Raji (cell line): ENCODE results near the gene OR9Q2.
"Not testable (repeated sequence)": the region's sequence is repeated elsewhere in the genome, so short reads cannot be mapped to it uniquely, and the experiment has no call there.

Experiments used
- POLR2A ChIP-seq: IDR thresholded peaks from 2 replicates; pipeline ENCODE4 v1.6.1; 2011; ENCODE audit warnings: low read depth, low read length, control low read depth; ENCODE audit not compliant: insufficient read depth

Gene OR9Q2

GRCh38 chr11:58188770-58189169 is at the start of gene OR9Q2:
TSS of gene OR9Q2 (plus strand) at chr11:58189070. CDS start at chr11:58190491, 1,421 bp downstream.
- no peak for TF ChIP-seq POLR2A

GRCh38 chr11:58142761-58143160 is 46.1 kb upstream of the OR9Q2 start:
- TF ChIP-seq POLR2A = no peak

- no peak for TF ChIP-seq POLR2A
Measured at GRCh38 chr11:58152781-58153180, 36.1 kb upstream of the OR9Q2 start.

- no peak for TF ChIP-seq POLR2A
Measured at GRCh38 chr11:58164389-58164788, 24.5 kb upstream of the OR9Q2 start.

- TF ChIP-seq POLR2A = no peak
Measured at GRCh38 chr11:58164990-58165389, 23.9 kb upstream of the OR9Q2 start.

- TF ChIP-seq POLR2A = no peak
Measured at GRCh38 chr11:58165504-58166106, 23.3 kb upstream of the OR9Q2 start.

GRCh38 chr11:58177409-58178054 is 11.3 kb upstream of the OR9Q2 start:
- TF ChIP-seq POLR2A = no peak

- TF ChIP-seq POLR2A = no peak
Measured at GRCh38 chr11:58178444-58178843, 10.4 kb upstream of the OR9Q2 start.

- TF ChIP-seq POLR2A = no peak
Measured at GRCh38 chr11:58179648-58180047, 9.2 kb upstream of the OR9Q2 start.

- TF ChIP-seq POLR2A = no peak
Measured at GRCh38 chr11:58186938-58187337, 1.9 kb upstream of the OR9Q2 start.

- TF ChIP-seq POLR2A = no peak
Measured at GRCh38 chr11:58192229-58192628, 3.4 kb downstream of the OR9Q2 start.

- TF ChIP-seq POLR2A = no peak
Measured at GRCh38 chr11:58193391-58193790, 4.5 kb downstream of the OR9Q2 start.

- TF ChIP-seq POLR2A = no peak
Measured at GRCh38 chr11:58195939-58196338, 7.1 kb downstream of the OR9Q2 start.

GRCh38 chr11:58199271-58199670 is 10.4 kb downstream of the OR9Q2 start:
- no peak for TF ChIP-seq POLR2A

- no peak for TF ChIP-seq POLR2A
Measured at GRCh38 chr11:58204042-58204441, 15.2 kb downstream of the OR9Q2 start, which contains the start of gene OR1S2. TSS of gene OR1S2 (minus strand) at chr11:58204142. CDS start at chr11:58204142, 0 bp downstream.

- TF ChIP-seq POLR2A = not testable (repeated sequence)
Measured at GRCh38 chr11:58212420-58212819, 23.6 kb downstream of the OR9Q2 start, which contains the start of gene OR1S1. TSS of gene OR1S1 (plus strand) at chr11:58212720.
